Left ventricle myocardium inferior (tissue), 1 donor: ENCODE data around the gene SNAPIN. TPM values are rescaled to one million over a fixed set of nuclear protein-coding genes. Genes with fewer than 3 reads are reported as not detected.

Experiments
- DNase-seq: peaks from one replicate; pipeline ENCODE4 v3.0.0-alpha.2; 2020
- H3K27ac ChIP-seq: fragments of 200-600 bp; replicated peaks from 2 replicates; pipeline ENCODE4 v1.8.0; 2021
- H3K27me3 ChIP-seq: fragments of 200-600 bp; 2 replicates; pipeline ENCODE4 v1.8.0; 2021; ENCODE audit warnings: low read depth
- H3K36me3 ChIP-seq: fragments of 200-600 bp; 2 replicates; pipeline ENCODE4 v1.8.0; 2021
- H3K4me1 ChIP-seq: fragments of 200-600 bp; 2 replicates; pipeline ENCODE4 v1.8.0; 2021
- H3K4me3 ChIP-seq: fragments of 200-600 bp; 2 replicates; pipeline ENCODE4 v1.8.0; 2021; ENCODE audit warnings: mild to moderate bottlenecking, moderate library complexity
- H3K9me3 ChIP-seq: fragments of 200-600 bp; replicated peaks from 2 replicates; pipeline ENCODE4 v1.8.0; 2021
- CTCF ChIP-seq: fragments of 200-600 bp; IDR thresholded peaks from 2 replicates; pipeline ENCODE4 v1.8.0; 2021; ENCODE audit warnings: antibody characterized with exemption, mild to moderate bottlenecking, borderline replicate concordance
- intact Hi-C: fragments of 100-400 bp; cut with micrococcal nuclease; formaldehyde crosslinking; loops from one replicate; pipeline ENCODE4 v1.11.0; 2022
- total RNA-seq: library from RNA; stranded (reverse); fragmentation: NEBNext Ultra II Directional; extraction: Animal tissue kit (Norgen Biotek cat#: 25700); gene quantifications from one replicate; pipeline ENCODE4 v1.2.1, GENCODE V29; 2021
- donor health status: DM: no; HTN: yes; CAD: no; lungs with severe emphysema.

The SNAPIN gene
- total RNA-seq, 1 donor from 2014 or later: 67.0 TPM

- no peaks in the 10 kb centered on the region for H3K9me3 ChIP-seq
- intact Hi-C loops: no loop called here
- no peak for TF ChIP-seq CTCF
- peak within 1 kb of the TSS; percentile 66 for H3K4me3 ChIP-seq
- peak within 1 kb of the TSS; percentile 100 for H3K27ac ChIP-seq
- no peaks in the 10 kb centered on the region for H3K27me3 ChIP-seq
- DNase-seq: peak; percentile 81
- H3K36me3 ChIP-seq: peaks cover 21% of the 10 kb centered on the region
- peaks cover 93% of the 10 kb centered on the region for H3K4me1 ChIP-seq
These were observed 30.5 kb upstream of the SNAPIN start, which contains the start of gene S100A1 for GRCh38 chr1:153627715-153628626. TSS of gene S100A1 (plus strand) at chr1:153628434. CDS start at chr1:153630522, 2,088 bp downstream.

GRCh38 chr1:153628638-153629342, 29.7 kb upstream of the SNAPIN start:
- intact Hi-C loops: no loop called here
- Histone ChIP-seq H3K9me3 (no peaks in the 10 kb centered on the region), H3K36me3 (peaks cover 14% of the 10 kb centered on the region), H3K4me3 (peak overlapping the region; percentile 66), H3K4me1 (peaks cover 95% of the 10 kb centered on the region), H3K27ac (peak overlapping the region; percentile 100), H3K27me3 (no peaks in the 10 kb centered on the region)
- no peak for DNase-seq
- no peak for TF ChIP-seq CTCF

GRCh38 chr1:153629343-153629665, 29.2 kb upstream of the SNAPIN start:
- H3K4me3 ChIP-seq: peak overlapping the region; percentile 66

GRCh38 chr1:153629971-153630370, 28.5 kb upstream of the SNAPIN start:
- Histone ChIP-seq H3K9me3 (no peaks in the 10 kb centered on the region), H3K4me3 (peak overlapping the region; percentile 66), H3K4me1 (peaks cover 92% of the 10 kb centered on the region), H3K27ac (peak overlapping the region; percentile 100), H3K27me3 (no peaks in the 10 kb centered on the region), H3K36me3 (peaks cover 8% of the 10 kb centered on the region)
- peak; percentile 75 for DNase-seq
- intact Hi-C loops: no loop called here
- no peak for TF ChIP-seq CTCF

More at GRCh38 chr1:153629343-153629665, 29.2 kb upstream of the SNAPIN start:
- Histone ChIP-seq H3K4me1 (peaks cover 91% of the 10 kb centered on the region), H3K9me3 (no peaks in the 10 kb centered on the region), H3K36me3 (peaks cover 9% of the 10 kb centered on the region), H3K27me3 (no peaks in the 10 kb centered on the region), H3K27ac (peak overlapping the region; percentile 100)
- DNase-seq: no peak
- intact Hi-C loops: no loop called here
- no peak for TF ChIP-seq CTCF

- H3K9me3 ChIP-seq: no peaks in the 10 kb centered on the region
- peak overlapping the region; percentile 100 for H3K27ac ChIP-seq
- no peaks in the 10 kb centered on the region for H3K27me3 ChIP-seq
- H3K36me3 ChIP-seq: peaks cover 8% of the 10 kb centered on the region
- no peak for DNase-seq
- TF ChIP-seq CTCF: no peak
- intact Hi-C loops: no loop called here
- peak overlapping the region; percentile 66 for H3K4me3 ChIP-seq
- H3K4me1 ChIP-seq: peaks cover 92% of the 10 kb centered on the region
These were observed 28.1 kb upstream of the SNAPIN start for GRCh38 chr1:153630384-153630783.
